CMK (cell line): ENCODE data around the gene WDFY2.
A peak's percentile ranks its signal among the peaks of the same experiment; 100 is the strongest.
"Not testable (repeated sequence)": the region's sequence is repeated elsewhere in the genome, so short reads cannot be mapped to it uniquely, and the experiment has no call there.

Experiments
- DNase-seq: peaks from one replicate; pipeline ENCODE4 v3.0.0-alpha.2; 2010; ENCODE audit warnings: low read depth

Gene WDFY2

DNA sequence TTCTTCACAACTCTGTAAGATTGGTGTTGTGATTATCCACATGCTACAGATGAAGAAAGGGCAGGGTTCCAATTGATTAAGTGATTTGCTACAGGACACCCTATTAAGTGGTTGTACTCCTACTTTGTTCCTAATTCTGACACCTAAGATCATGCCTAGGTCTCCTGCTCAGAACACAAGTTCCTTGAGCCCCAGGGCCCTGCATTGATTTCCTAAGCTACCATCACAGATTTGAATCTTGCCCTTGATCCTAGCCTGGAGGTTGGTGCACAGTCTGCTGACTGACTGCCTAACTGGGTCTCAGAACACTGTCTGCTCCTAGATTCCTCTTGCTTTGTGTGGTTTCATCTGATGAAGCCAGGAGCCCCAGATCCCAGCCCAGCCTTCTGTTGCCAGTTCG lies 19.6 kb upstream of the WDFY2 start:
- no peak for DNase-seq

GRCh38 chr13:51569001-51569400 lies 15.3 kb upstream of the WDFY2 start:
- DNase-seq: not testable (repeated sequence)

DNA sequence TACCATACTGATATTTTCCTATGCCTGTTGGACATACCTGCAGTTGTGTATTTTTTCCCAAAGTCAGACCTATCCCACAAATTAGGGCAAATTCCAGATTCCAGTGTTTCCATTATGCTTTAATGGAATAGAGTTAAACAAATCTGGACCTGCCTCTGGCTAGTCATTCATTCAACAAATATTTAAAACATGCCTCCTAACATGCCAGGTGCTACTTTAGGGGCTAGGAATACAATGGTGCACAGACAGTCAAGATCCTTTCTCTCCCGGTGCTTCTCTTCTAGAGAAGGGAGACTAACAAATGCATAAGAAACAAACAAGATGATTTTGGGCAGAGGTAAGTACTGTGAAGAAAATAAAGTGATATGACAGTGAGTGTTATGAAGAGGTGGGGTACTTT lies 7.5 kb upstream of the WDFY2 start:
- no peak for DNase-seq

- no peak for DNase-seq
These were observed 6.6 kb upstream of the WDFY2 start for GRCh38 chr13:51577690-51578089.

DNA sequence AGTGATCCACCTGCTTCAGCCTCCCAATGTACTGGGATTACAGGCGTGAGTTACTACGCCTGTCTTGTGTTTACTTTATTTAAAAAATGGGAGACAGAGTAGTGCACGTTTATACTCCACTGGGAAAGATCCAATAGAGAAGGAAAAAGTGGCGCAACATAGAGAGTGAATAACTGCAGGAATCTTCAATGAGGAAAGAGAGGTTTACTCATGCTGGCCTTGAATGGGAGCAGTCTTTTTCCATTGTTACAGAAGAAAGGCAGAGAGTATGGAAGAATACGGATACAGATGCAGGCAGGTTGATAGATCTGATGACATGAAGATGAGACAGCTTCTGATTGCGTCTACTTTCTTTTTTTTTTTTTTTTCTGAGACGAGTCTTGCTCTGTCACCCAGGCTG lies 4.6 kb upstream of the WDFY2 start:
- DNase-seq: no peak

DNA sequence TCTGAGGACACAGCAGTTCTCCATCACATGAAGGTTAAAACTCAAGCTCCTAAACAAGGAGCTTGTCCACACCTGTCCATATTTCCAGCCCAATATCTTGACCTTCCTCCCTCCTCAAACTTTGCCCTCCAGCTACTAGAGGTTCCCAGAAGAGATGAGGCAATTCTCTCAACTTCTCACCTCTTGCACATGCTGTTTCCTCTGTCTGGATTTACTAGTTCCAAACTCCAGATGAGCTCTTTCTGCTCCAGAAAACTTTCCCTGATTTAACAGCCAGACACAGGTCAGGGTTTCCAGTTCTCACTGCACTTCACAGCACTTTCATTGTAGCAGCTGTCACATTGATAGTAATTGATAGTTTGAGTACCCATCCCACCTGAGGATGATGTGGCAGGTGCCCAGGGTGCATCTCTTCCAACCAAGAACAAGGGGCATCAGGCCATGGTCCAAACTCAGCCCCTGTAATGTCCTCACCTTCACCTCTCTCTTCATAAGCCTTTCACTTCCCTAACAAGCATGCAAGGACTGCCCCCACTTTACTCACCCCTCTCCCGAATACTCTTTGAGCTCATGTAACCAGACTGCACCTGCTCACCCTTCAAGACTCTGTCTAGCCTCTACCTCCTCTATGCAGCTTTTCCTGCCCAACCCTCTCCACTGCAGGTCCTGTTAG lies 3.0 kb upstream of the WDFY2 start:
- no peak for DNase-seq

DNA sequence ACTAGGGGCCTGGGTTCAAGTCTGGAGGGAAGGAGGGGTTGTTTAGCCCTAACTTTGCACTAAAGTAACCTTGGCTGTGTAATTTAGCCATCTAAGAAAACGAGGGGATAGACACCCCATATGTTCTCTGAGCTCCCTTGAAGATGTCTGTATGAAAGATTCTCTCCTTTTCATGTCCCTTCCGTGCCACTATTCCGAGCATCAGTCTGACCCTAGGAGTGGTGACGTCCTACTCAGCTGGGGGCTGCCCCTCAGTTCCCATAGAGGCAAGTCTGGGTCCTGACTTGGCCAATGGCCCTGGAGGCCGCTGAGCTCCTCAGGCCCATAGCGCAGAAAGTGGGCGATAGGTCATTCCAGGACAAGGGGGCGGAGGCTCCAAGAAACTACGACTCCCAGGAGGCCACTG lies 790 bp upstream of the WDFY2 start:
- DNase-seq: no peak

- DNase-seq: no peak
These were observed 740 bp downstream of the WDFY2 start for GRCh38 chr13:51584731-51585672.

- DNase-seq: no peak
These were observed 1.4 kb downstream of the WDFY2 start for GRCh38 chr13:51585696-51586095.

DNA sequence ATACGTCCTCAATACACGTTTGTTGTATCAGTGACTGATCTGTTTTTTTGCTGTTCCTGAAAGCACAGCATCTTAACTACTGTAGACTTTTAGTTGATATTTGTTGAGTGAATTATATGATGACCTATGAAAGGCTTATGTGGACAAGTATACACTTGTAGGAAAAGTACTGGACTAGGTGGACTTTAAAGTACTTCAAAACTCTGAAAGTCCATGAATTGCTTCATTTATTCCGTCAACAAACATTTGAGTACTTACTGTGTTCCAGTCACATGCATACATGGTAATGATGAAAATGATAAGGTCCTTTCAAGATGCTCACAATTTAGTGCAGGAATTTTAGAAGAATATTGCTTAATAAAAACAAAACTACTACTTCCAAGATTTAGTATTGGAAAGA lies 3.1 kb downstream of the WDFY2 start:
- no peak for DNase-seq

DNA sequence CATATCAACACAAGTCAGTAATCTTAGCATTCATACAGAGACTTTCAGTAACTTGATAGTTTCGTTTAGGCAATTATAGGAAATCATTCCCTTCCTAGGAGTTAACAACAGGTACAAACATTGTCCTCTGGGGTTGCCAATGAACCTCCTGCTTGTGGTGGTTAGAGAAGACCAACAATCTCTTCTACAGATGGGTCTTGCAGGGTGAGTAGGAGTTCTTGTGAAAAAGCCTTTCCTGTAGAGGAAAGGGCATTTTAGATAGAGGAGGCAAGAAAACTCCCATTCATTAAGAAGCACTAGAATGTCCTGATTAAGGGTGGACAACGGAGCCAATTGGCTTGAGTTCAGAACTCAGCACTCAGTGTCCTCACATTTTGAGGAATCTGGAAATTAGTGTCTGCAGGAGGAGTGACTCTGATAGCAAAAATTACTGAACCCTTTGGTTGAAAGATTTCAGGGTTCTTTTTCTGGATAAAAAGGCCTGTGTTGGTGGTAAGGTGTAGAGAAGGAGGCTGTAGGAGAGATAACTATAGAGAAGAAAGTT lies 4.2 kb downstream of the WDFY2 start:
- no peak for DNase-seq

DNA sequence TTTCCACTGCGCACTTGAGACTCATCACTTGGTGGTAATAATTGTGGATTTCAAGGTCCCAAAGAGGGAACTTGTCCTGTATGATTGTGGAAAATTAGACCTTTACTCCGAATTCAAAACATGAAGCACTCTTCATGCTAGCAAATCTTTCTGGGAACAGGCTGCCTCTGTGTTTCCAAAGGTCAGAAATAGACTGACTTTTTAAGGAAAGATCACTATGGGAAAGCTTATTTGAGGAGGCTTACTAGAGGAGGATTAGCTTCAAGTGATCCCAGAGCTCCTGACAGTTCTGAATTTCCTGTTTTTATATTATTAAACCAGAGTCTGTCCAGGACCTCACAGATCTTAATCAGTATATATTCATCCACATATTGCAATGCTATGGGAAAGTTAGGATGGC lies 5.5 kb downstream of the WDFY2 start:
- DNase-seq: no peak

DNA sequence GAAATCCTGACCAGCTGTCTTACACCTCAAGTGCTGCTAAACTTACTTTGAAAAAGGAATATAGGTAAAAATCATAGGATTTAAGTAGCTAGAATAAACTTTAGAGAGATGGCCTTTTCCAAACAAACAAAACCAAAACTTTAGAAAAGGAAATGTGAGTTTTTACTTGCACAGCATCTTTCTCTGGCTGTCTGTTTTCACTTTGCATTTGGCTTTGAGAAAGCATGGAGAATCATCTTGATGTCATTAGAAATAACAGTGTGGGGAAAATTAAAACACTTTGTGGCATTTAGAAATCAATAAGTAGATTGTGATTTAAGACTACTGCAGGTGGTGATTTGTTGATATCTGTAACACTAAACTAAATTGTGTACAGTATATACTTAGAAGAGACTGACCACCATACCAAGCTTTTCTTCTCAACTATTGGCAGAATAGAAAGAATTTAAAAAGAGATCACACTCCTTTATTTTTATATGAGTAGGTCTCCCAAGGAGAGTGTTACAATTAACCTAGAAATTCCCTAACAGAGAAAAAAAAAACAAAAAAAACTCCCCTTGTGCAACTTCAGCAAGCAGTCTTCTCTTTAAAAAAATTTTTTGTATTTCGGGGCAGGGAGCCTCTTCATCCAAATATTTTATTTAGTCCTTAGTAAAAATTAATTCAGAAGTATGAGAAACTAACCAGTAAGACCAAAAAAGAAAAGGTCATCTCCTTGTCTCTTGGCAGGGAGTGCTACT lies 6.1 kb downstream of the WDFY2 start:
- DNase-seq: no peak

- peak; percentile 49 for DNase-seq
These were observed 6.8 kb downstream of the WDFY2 start for GRCh38 chr13:51590971-51591627.

DNA sequence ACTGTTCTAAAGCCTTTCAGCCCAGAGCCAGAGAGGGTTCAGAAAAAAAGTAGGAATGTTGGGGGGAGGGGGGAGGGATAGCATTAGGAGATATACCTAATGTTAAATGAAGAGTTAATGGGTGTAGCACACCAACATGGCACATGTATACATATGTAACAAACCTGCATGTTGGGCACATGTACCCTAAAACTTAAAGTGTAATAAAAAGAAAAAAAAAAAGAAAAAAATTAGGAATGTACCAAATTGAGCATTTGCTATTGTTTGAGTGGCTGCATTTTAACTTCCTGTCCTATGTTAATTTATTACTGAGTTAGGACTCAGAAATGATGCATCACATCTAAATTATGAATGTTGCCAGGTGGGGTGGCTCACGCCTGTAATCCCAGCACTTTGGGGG lies 7.7 kb downstream of the WDFY2 start:
- DNase-seq: not testable (repeated sequence)

- no peak for DNase-seq
These were observed 10.2 kb downstream of the WDFY2 start for GRCh38 chr13:51594432-51594831.

DNA sequence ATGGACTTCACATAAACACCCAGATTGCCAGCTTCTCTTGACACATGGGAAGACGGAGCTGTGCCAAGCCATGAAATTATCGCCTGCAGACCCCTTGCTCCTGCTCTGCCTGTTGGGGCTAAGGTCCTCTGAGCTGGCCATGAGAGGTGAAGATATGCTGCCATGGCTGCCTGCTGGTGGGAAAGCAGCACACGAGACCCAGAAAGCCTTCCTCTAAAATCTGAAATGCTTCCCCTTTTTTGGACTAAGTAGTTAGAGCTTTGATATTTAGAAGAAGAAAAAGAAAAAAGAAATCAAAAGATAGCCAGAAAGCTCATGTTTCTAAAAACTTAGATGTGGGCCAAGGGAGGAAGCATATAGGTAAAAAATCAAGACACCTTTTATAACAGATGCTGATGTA lies 11.2 kb downstream of the WDFY2 start:
- DNase-seq: no peak

- no peak for DNase-seq
These were observed 12.3 kb downstream of the WDFY2 start for GRCh38 chr13:51596541-51596940.

DNA sequence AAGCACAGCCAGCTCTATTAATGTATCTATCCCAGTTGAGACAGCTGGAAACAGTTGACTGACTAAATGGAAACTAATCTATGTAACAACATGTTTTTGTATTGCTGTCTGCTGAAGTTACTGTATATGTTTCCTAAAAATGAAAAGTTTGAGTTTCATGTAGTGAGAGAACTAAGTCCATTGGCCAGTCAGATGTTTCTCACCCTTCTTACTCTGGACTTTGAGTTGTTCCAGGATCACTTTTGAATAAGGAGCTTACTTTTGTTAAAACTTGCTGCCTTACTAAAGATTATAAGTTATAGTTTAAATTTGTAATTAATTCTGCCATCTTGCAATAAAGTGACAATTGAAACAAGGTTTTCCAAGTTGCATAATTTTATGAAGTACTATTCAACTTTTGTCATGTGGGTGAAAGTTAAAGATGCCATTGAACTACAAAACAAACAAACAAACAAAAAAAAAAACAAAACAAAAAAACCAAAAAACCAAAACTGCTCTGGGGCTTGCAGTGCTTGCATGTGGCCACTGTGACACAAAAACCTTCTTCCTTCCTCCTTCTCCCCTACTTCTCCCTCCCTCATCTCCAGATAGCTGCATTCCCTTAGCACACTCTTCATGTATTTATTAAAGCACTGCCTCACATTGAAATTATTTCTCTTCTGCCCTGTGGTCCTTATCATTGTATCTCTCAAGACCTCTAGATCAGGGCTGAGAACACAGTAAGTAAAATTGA lies 15.3 kb downstream of the WDFY2 start:
- no peak for DNase-seq

- DNase-seq: no peak
These were observed 16.4 kb downstream of the WDFY2 start for GRCh38 chr13:51600703-51601102.
